Lung (tissue), 12 donors: Measurements from ENCODE around the gene ATN1. TPM values are rescaled to one million over a fixed set of nuclear protein-coding genes. Genes with fewer than 3 reads are reported as not detected.
A peak's percentile ranks its signal among the peaks of the same experiment; 100 is the strongest.

ENCODE experiments used
- ATAC-seq: fragments of 200-7000 bp; cut with Tn5 transposase; one replicate; pipeline ENCODE4 v1.9.1; 2020; ENCODE audit warnings: moderate number of reproducible peaks; ENCODE audit not compliant: insufficient read depth, low FRiP score
- DNase-seq, 3 donors: peaks; one replicate each; pipeline ENCODE4 v3.0.0-alpha.2; 2013 to 2017
- H3K27ac ChIP-seq, 2 donors: one replicate each; pipeline ENCODE4 v1.5.1; 2013; ENCODE audit warnings: mild to moderate bottlenecking in 2 of 2, moderate library complexity in 2 of 2, control low read depth in 1 of 2, inconsistent platforms in 1 of 2, low read depth in 1 of 2, low read length in 1 of 2
- H3K27me3 ChIP-seq, 3 donors: one replicate each; pipeline ENCODE4 v1.5.1; 2013; ENCODE audit warnings: low read length in 2 of 3; ENCODE audit not compliant: control insufficient read depth in 3 of 3, insufficient read depth in 3 of 3
- H3K36me3 ChIP-seq, 4 donors: one replicate each; pipeline ENCODE4 v1.5.1; 2013; ENCODE audit warnings: low read length in 4 of 4, mild to moderate bottlenecking in 1 of 4, moderate library complexity in 1 of 4; ENCODE audit not compliant: control insufficient read depth in 4 of 4, insufficient read depth in 4 of 4
- H3K4me1 ChIP-seq, 5 donors: one replicate each; pipeline ENCODE4 v1.5.1; 2013; ENCODE audit warnings: low read length in 5 of 5, mild to moderate bottlenecking in 2 of 5, moderate library complexity in 1 of 5; ENCODE audit not compliant: control insufficient read depth in 5 of 5, insufficient read depth in 5 of 5
- H3K4me3 ChIP-seq: one replicate; pipeline ENCODE4 v1.5.1; 2013; ENCODE audit warnings: mild to moderate bottlenecking, control low read depth, moderate library complexity
- H3K9ac ChIP-seq, 2 donors: one replicate each; pipeline ENCODE4 v1.5.1; 2013; ENCODE audit warnings: low read length in 2 of 2, control low read depth in 1 of 2; ENCODE audit not compliant: insufficient read depth in 1 of 2
- H3K9me3 ChIP-seq, 4 donors: one replicate each; pipeline ENCODE4 v1.5.1; 2013; ENCODE audit warnings: low read length in 3 of 4, mild to moderate bottlenecking in 1 of 4, moderate library complexity in 1 of 4; ENCODE audit not compliant: control insufficient read depth in 4 of 4, insufficient read depth in 3 of 4
- whole genome bisulfite sequencing, 2 donors: extraction: QIAGEN DNeasy Blood & Tissue Kit; methylation state at CpG; one replicate each; pipeline ENCODE4 v1.1.7; 2013; 5-methylcytosine and 5-hydroxymethylcytosine counted together
- polyA plus RNA-seq, 2 donors: library from polyadenylated mRNA; stranded (reverse); fragments of 200-250 nt; gene quantifications; one replicate each; pipeline ENCODE4 v1.2.1, GENCODE V29; 2013
- total RNA-seq, 2 donors: library from RNA; depleted of rRNA in 1 of 2; stranded (reverse); fragments of >200 nt in 1 of 2; gene quantifications; one replicate each; pipeline ENCODE4 v1.2.1, GENCODE V29; 2014 to 2021
- TF ChIP-seq, protein P1 (sequence below): IDR thresholded peaks from 2 replicates; pipeline ENCODE4 v1.5.1; 2012; ENCODE audit warnings: mild to moderate bottlenecking; ENCODE audit errors: control extremely low read depth, extremely low read depth
- donor health status: control.
- donor health status: control.
- donor health status: Bipolar disorder and iron deficiency.
- donor health status: healthy.
- donor health status: DM: yes; HTN: yes; CAD: no.

ATN1 gene
- total and polyA plus RNA-seq, 4 donors = 63.5 to 113 (median 79.8) TPM

DNA sequence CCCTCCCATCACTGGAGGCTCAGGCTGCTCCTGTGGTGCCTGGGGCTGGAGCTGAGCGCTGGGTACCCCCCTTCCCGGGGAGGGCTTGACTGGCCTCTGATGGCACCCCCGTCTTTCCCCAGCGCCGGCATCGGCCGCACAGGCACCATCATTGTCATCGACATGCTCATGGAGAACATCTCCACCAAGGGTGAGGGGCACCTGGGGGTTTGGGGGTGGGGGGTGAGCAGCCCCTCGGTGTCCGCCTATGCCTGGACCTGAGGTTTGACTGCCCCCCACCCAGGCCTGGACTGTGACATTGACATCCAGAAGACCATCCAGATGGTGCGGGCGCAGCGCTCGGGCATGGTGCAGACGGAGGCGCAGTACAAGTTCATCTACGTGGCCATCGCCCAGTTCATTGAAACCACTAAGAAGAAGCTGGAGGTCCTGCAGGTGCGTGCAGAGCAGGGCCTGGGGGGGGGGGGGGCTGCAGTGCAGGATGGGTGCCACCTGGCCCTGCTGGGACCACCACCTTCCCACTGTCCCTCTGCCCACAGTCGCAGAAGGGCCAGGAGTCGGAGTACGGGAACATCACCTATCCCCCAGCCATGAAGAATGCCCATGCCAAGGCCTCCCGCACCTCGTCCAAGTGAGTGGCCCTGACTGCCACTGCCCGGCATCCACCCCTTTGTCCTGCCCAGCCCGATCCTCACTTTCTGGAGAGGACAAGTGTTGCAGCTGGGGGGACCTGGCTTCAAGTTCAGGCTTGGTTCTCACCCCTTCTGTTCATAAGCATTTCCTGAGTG, 32.2 kb downstream of the ATN1 start:
- Histone ChIP-seq H3K4me3 (no peak overlapping the region), H3K9ac (no peak overlapping the region), H3K27ac (peak overlapping the region in 1 of 2 donors; percentile 92), H3K27me3 (no peaks in the 10 kb centered on the region), H3K9me3 (no peaks in the 10 kb centered on the region), H3K4me1 (peaks cover 0 to 29% (median 16%) of the 10 kb centered on the region in 5 donors), H3K36me3 (peaks cover 0 to 21% (median 0%) of the 10 kb centered on the region in 4 donors)
- WGBS, 2 donors = 88 to 92% methylated on average over 26 of the region's 26 CpGs
- no peak for DNase-seq
- ATAC-seq = no peak
- TF ChIP-seq, protein P1, sequence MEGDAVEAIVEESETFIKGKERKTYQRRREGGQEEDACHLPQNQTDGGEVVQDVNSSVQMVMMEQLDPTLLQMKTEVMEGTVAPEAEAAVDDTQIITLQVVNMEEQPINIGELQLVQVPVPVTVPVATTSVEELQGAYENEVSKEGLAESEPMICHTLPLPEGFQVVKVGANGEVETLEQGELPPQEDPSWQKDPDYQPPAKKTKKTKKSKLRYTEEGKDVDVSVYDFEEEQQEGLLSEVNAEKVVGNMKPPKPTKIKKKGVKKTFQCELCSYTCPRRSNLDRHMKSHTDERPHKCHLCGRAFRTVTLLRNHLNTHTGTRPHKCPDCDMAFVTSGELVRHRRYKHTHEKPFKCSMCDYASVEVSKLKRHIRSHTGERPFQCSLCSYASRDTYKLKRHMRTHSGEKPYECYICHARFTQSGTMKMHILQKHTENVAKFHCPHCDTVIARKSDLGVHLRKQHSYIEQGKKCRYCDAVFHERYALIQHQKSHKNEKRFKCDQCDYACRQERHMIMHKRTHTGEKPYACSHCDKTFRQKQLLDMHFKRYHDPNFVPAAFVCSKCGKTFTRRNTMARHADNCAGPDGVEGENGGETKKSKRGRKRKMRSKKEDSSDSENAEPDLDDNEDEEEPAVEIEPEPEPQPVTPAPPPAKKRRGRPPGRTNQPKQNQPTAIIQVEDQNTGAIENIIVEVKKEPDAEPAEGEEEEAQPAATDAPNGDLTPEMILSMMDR = no peak

- 77 to 81% methylated on average over 13 of the region's 13 CpGs for WGBS, 2 donors
- DNase-seq = no peak
- Histone ChIP-seq H3K27ac (peak overlapping the region in 1 of 2 donors; percentile 92), H3K27me3 (no peaks in the 10 kb centered on the region), H3K9ac (no peak overlapping the region), H3K36me3 (peaks cover 0 to 26% (median 3%) of the 10 kb centered on the region in 4 donors), H3K4me1 (peaks cover 0 to 29% (median 16%) of the 10 kb centered on the region in 5 donors), H3K9me3 (no peaks in the 10 kb centered on the region), H3K4me3 (no peak overlapping the region)
- TF ChIP-seq, protein P1 = no peak
- no peak for ATAC-seq
Observed at GRCh38 chr12:6960593-6961277, 33.0 kb downstream of the ATN1 start.

DNA sequence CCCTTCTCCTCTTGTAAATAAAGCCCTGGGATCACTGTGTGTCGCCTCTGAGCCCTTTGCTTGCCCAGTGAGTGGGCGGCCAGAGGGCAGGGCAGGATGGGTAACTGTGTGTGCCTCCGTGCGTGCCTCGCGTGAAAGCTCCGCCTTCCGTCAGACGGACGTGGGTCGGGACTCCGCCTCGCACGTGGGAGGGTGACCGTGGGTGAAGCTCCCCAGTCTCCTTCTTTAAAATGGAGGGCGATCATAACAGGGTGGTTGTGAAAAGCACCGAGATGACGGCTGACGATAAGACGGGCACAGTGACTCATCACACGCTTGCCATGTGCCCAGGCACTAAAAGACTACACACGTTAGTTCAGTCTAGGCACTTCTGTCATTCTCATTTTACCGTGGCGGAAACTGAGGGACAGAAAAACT, 33.5 kb downstream of the ATN1 start:
- TF ChIP-seq, protein P1 = no peak
- H3K4me3 ChIP-seq = no peak overlapping the region
- 28 to 38% methylated on average over 24 of the region's 24 CpGs for WGBS, 2 donors
- ATAC-seq = peak; percentile 12
- no peaks in the 10 kb centered on the region for H3K9me3 ChIP-seq
- peaks cover under 1 to 26% (median 7%) of the 10 kb centered on the region in 4 donors for H3K36me3 ChIP-seq
- peaks cover 0 to 29% (median 16%) of the 10 kb centered on the region in 5 donors for H3K4me1 ChIP-seq
- H3K27ac ChIP-seq = peak overlapping the region; percentile 38 to 92
- H3K9ac ChIP-seq = peak overlapping the region in 1 of 2 donors; percentile 7
- DNase-seq = no peak
- no peaks in the 10 kb centered on the region for H3K27me3 ChIP-seq
